Measurements from ENCODE around the gene MYDGF.

GRCh38 chr19:4691373-4691772 lies 21.2 kb upstream of the MYDGF start:
- TF ChIP-seq CTCF (conservative IDR thresholded peaks at IDR 0.05; ENCODE audit: low read length) (no peak), EZH2phosphoT487 (IDR thresholded peaks at IDR 0.05; ENCODE audit: borderline replicate concordance, low read depth, low read length) (no peak)
